Activated naive CD8-positive, alpha-beta T cell treated with anti-CD3 and anti-CD28 coated beads for 36 hours (primary cell): ENCODE data around the gene PIRT. TPM values are rescaled to one million over a fixed set of nuclear protein-coding genes. Genes with fewer than 3 reads are reported as not detected.

Source experiments
- DNase-seq: peaks from one replicate; pipeline ENCODE4 v3.0.0; 2021
- H3K27ac Mint-ChIP-seq: one replicate; pipeline ENCODE4 v1.8.0; 2022; ENCODE audit warnings: mild to moderate bottlenecking, moderate library complexity, mixed read lengths
- H3K27me3 Mint-ChIP-seq: one replicate; pipeline ENCODE4 v1.8.0; 2022; ENCODE audit warnings: mild to moderate bottlenecking, mixed read lengths
- H3K36me3 Mint-ChIP-seq: one replicate; pipeline ENCODE4 v1.8.0; 2021; ENCODE audit warnings: mild to moderate bottlenecking, mixed read lengths
- H3K4me1 Mint-ChIP-seq: one replicate; pipeline ENCODE4 v1.8.0; 2021; ENCODE audit warnings: mixed read lengths
- H3K4me3 Mint-ChIP-seq: one replicate; pipeline ENCODE4 v1.8.0; 2022; ENCODE audit warnings: mild to moderate bottlenecking, moderate library complexity, mixed read lengths
- H3K9me3 Mint-ChIP-seq: one replicate; pipeline ENCODE4 v1.8.0; 2022; ENCODE audit warnings: mixed read lengths
- total RNA-seq, 2 experiments: library from RNA; stranded (reverse); gene quantifications; one replicate each; pipeline ENCODE4 v1.2.3, GENCODE V29; 2021

The PIRT gene
- total RNA-seq, 2 experiments from 2014 or later = not detected

DNA sequence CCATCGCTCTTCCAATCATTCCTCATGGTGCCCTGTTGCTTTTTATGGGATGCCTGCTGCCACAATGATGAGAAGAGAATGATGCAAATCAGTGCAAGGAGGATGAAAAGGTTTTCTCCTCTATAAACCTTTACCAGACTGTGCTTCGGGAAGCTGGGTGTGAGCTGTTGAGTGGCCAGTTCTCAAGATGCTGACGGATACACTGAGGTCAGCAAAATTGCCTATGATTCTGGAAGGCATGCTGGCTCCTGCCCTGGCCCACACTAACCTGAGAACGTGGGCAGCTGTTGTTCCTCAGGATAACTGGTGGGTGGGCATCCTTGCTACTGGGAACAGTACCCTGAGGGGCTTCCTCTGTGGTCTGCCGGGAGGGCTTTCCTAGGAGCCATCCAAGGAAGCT is 795 bp upstream of the PIRT start:
- Mint-ChIP-seq H3K27me3 (no peaks in the 10 kb centered on the region), H3K4me1 (no peaks in the 10 kb centered on the region), H3K4me3 (no peak overlapping the region), H3K36me3 (no peaks in the 10 kb centered on the region), H3K27ac (no peak overlapping the region), H3K9me3 (no peaks in the 10 kb centered on the region)
- no peak for DNase-seq

DNA sequence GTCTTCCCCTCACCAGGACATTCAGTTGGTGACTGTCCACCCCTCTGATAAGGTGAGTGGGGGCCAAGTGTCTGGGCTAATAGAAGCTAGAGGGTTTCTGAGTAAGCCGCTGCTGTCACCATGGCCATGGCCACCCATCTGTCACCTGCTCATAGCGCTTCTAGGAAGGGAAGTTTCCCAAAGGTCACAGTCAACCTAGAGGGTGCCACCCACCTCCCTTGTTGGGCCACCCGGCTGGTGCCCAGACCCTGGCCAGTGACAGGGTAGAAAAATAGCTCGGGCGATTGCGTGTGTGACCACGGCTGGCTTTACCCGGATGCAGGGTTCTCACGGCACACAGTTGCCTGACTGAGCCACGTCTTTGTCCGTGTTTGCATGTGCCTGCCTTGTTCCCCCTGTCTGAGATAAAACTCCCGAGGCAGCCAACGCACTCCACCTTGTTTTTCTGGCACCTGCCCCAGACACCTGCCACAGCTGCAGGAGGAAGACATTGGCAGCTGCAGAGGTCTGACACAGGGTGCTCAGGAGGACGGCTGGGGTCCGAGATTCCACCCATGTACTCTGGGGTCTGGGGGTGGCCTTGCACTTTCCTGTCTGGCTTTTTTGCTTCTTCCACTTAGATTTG is 809 bp downstream of the PIRT start:
- no peaks in the 10 kb centered on the region for H3K9me3 Mint-ChIP-seq
- no peak overlapping the region for H3K27ac Mint-ChIP-seq
- DNase-seq = no peak
- no peaks in the 10 kb centered on the region for H3K27me3 Mint-ChIP-seq
- no peak overlapping the region for H3K4me3 Mint-ChIP-seq
- H3K36me3 Mint-ChIP-seq = no peaks in the 10 kb centered on the region
- no peaks in the 10 kb centered on the region for H3K4me1 Mint-ChIP-seq

GRCh38 chr17:10836145-10836544 is 1.7 kb downstream of the PIRT start:
- no peak for DNase-seq
- no peaks in the 10 kb centered on the region for H3K4me1 Mint-ChIP-seq
- no peaks in the 10 kb centered on the region for H3K36me3 Mint-ChIP-seq

DNA sequence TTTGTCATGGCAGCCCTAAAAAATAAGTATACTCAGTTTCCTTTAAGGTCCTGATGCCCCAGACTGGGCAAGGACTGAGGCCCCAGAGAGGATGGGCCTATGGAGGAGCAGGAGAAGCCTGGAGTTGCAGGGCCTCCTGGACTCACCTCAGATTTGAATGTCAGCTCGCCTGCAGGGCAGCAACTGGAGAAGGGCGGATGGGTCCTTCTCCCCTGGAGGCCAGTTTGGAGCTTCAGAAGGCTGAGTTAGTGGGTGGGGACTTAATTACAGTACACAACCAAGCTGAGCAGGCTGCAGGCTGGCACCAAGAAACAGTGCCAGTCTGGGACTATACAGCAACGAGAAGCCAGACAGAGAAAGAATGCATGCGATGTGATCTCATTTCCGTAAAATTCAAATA is 6.2 kb downstream of the PIRT start:
- DNase-seq = no peak
- H3K4me1 Mint-ChIP-seq = no peaks in the 10 kb centered on the region
- no peaks in the 10 kb centered on the region for H3K36me3 Mint-ChIP-seq
- H3K9me3 Mint-ChIP-seq = no peaks in the 10 kb centered on the region
- no peak overlapping the region for H3K4me3 Mint-ChIP-seq
- no peaks in the 10 kb centered on the region for H3K27me3 Mint-ChIP-seq
- H3K27ac Mint-ChIP-seq = no peak overlapping the region

More at GRCh38 chr17:10836145-10836544, 1.7 kb downstream of the PIRT start:
- H3K9me3 Mint-ChIP-seq = no peaks in the 10 kb centered on the region
- no peaks in the 10 kb centered on the region for H3K27me3 Mint-ChIP-seq
- no peak overlapping the region for H3K27ac Mint-ChIP-seq
- H3K4me3 Mint-ChIP-seq = no peak overlapping the region

DNA sequence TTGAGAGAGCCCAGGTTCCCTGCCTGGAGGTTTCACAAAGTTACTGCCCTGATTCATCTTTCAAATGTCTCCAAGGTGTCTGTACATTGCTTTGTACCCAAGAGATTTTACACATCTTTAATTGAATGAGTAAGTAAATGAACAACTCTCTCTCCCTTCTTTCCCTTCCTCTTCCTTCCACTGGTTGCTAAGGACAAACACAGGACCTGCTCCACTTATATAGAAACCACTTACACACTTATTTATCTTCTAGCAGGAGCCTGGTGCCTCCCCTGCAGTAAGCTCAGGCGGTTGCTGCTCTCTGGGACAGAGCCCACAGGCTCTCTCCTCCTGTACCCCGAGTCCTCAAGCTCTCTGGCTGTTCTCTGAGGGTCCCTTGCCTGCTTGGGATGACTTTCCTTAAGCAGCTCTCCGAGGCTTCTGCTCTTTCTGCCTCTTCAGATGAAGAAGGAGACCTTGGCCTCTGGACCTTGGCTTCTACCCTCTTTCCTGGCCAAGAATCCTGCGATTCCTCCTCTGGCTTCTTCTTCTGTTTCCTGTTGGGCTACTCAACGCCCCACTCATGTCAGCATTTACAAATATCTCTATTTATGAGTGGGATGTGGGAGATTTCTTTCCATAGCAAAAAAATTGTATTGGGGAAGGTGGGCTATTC is 9.9 kb downstream of the PIRT start:
- Mint-ChIP-seq H3K27me3 (no peaks in the 10 kb centered on the region), H3K9me3 (no peaks in the 10 kb centered on the region), H3K4me1 (no peaks in the 10 kb centered on the region), H3K27ac (no peak overlapping the region), H3K36me3 (no peaks in the 10 kb centered on the region), H3K4me3 (no peak overlapping the region)
- DNase-seq = no peak

DNA sequence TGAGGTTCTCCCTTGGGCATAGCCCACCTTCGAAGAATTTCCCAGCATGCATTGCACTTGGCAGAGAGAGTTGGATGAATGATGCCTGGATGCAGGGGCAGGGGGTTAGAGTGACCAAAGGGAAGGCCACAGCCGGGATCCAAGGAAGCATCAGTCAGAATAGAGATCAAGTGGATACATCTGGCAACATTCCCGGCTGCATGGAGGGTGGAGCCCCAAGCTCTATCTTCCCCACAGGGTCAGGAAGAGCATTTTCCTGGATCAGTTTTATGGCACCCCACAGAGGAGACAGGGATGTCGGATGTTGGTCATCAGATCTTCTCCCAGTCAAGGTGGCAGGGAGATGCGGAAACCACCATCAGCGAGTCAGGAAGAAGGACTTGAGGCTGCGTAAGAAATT is 13.0 kb downstream of the PIRT start:
- DNase-seq = no peak
- no peaks in the 10 kb centered on the region for H3K27me3 Mint-ChIP-seq
- peaks cover 2% of the 10 kb centered on the region for H3K4me1 Mint-ChIP-seq
- H3K4me3 Mint-ChIP-seq = no peak overlapping the region
- H3K9me3 Mint-ChIP-seq = no peaks in the 10 kb centered on the region
- H3K27ac Mint-ChIP-seq = no peak overlapping the region
- H3K36me3 Mint-ChIP-seq = no peaks in the 10 kb centered on the region

- Mint-ChIP-seq H3K9me3 (no peaks in the 10 kb centered on the region), H3K4me1 (peaks cover 2% of the 10 kb centered on the region), H3K4me3 (no peak overlapping the region), H3K27me3 (no peaks in the 10 kb centered on the region), H3K27ac (no peak overlapping the region), H3K36me3 (no peaks in the 10 kb centered on the region)
- DNase-seq = no peak
Measured at GRCh38 chr17:10821770-10822169, 16.1 kb downstream of the PIRT start.

GRCh38 chr17:10821054-10821453 is 16.8 kb downstream of the PIRT start:
- no peak overlapping the region for H3K4me3 Mint-ChIP-seq
- H3K9me3 Mint-ChIP-seq = no peaks in the 10 kb centered on the region
- H3K27ac Mint-ChIP-seq = no peak overlapping the region
- no peaks in the 10 kb centered on the region for H3K36me3 Mint-ChIP-seq
- DNase-seq = no peak
- peaks cover 2% of the 10 kb centered on the region for H3K4me1 Mint-ChIP-seq
- H3K27me3 Mint-ChIP-seq = no peaks in the 10 kb centered on the region

DNA sequence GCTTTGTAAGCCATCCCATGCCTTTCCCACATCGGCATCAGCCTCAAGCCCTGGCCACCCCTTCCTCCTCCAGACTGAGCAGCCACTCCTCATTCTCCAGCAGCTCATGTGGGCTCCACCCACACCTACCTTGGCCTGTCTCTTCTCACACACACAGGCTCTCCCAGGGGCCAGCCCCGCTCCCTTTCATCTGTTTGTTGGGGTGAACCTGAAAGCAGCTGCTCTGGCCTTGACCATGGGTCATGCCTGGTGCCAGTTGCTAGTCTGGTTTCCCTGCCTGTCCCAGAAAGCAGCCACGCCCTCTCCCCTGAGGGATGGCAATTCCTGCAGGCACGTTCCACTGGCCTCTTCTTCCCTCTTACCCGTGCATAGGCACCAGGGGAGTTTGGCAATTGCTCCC is 22.6 kb downstream of the PIRT start:
- Mint-ChIP-seq H3K36me3 (no peaks in the 10 kb centered on the region), H3K4me3 (no peak overlapping the region), H3K27me3 (no peaks in the 10 kb centered on the region), H3K4me1 (no peaks in the 10 kb centered on the region), H3K9me3 (no peaks in the 10 kb centered on the region), H3K27ac (no peak overlapping the region)
- DNase-seq = no peak

- H3K4me3 Mint-ChIP-seq = no peak overlapping the region
- H3K27me3 Mint-ChIP-seq = no peaks in the 10 kb centered on the region
- H3K9me3 Mint-ChIP-seq = no peaks in the 10 kb centered on the region
- H3K36me3 Mint-ChIP-seq = no peaks in the 10 kb centered on the region
- no peak overlapping the region for H3K27ac Mint-ChIP-seq
- DNase-seq = no peak
- H3K4me1 Mint-ChIP-seq = no peaks in the 10 kb centered on the region
Measured at GRCh38 chr17:10814075-10814474, 23.8 kb downstream of the PIRT start.

- H3K9me3 Mint-ChIP-seq = no peaks in the 10 kb centered on the region
- no peak overlapping the region for H3K4me3 Mint-ChIP-seq
- no peaks in the 10 kb centered on the region for H3K36me3 Mint-ChIP-seq
- H3K4me1 Mint-ChIP-seq = no peaks in the 10 kb centered on the region
- no peaks in the 10 kb centered on the region for H3K27me3 Mint-ChIP-seq
- H3K27ac Mint-ChIP-seq = no peak overlapping the region
- no peak for DNase-seq
Measured at GRCh38 chr17:10812674-10813073, 25.2 kb downstream of the PIRT start.

DNA sequence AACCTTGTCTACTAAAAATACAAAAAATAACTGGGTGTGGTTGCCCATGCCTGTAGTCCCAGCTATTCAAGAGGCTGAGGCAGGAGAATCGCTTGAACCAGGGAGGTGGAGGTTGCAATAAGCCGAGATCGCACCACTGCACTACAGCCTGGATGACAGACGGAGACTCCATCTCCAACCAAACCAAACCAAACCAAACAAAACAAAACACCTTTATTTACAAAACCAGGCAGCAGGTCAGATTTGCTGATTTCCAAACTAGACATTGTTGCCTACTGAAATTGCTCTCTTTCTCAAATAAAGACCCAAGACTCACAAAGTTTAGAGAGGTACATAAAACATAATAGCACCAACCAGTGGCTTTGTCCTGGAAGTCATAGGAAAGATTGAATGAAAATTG is 28.3 kb downstream of the PIRT start:
- no peaks in the 10 kb centered on the region for H3K27me3 Mint-ChIP-seq

GRCh38 chr17:10807704-10808128 is 30.2 kb downstream of the PIRT start:
- H3K36me3 Mint-ChIP-seq = no peaks in the 10 kb centered on the region
- no peaks in the 10 kb centered on the region for H3K4me1 Mint-ChIP-seq
- H3K4me3 Mint-ChIP-seq = no peak overlapping the region
- no peaks in the 10 kb centered on the region for H3K9me3 Mint-ChIP-seq
- H3K27ac Mint-ChIP-seq = no peak overlapping the region
- no peak for DNase-seq
- no peaks in the 10 kb centered on the region for H3K27me3 Mint-ChIP-seq

More for the DNA sequence above, 28.3 kb downstream of the PIRT start:
- no peak for DNase-seq
- no peak overlapping the region for H3K27ac Mint-ChIP-seq
- H3K36me3 Mint-ChIP-seq = no peaks in the 10 kb centered on the region
- no peaks in the 10 kb centered on the region for H3K9me3 Mint-ChIP-seq
- H3K4me1 Mint-ChIP-seq = no peaks in the 10 kb centered on the region
- H3K4me3 Mint-ChIP-seq = no peak overlapping the region

GRCh38 chr17:10806545-10807262 is 31.2 kb downstream of the PIRT start:
- H3K4me3 Mint-ChIP-seq = no peak overlapping the region
- no peaks in the 10 kb centered on the region for H3K4me1 Mint-ChIP-seq
- H3K36me3 Mint-ChIP-seq = no peaks in the 10 kb centered on the region
- no peak for DNase-seq
- H3K9me3 Mint-ChIP-seq = no peaks in the 10 kb centered on the region
- H3K27me3 Mint-ChIP-seq = no peaks in the 10 kb centered on the region
- H3K27ac Mint-ChIP-seq = no peak overlapping the region

GRCh38 chr17:10805911-10806310 is 32.0 kb downstream of the PIRT start:
- H3K36me3 Mint-ChIP-seq = no peaks in the 10 kb centered on the region
- no peaks in the 10 kb centered on the region for H3K4me1 Mint-ChIP-seq

GRCh38 chr17:10804546-10804945 is 33.3 kb downstream of the PIRT start:
- Mint-ChIP-seq H3K4me1 (no peaks in the 10 kb centered on the region), H3K36me3 (no peaks in the 10 kb centered on the region), H3K27ac (no peak overlapping the region), H3K27me3 (no peaks in the 10 kb centered on the region), H3K9me3 (no peaks in the 10 kb centered on the region), H3K4me3 (no peak overlapping the region)
- DNase-seq = no peak

More at GRCh38 chr17:10805911-10806310, 32.0 kb downstream of the PIRT start:
- no peak overlapping the region for H3K4me3 Mint-ChIP-seq
- no peaks in the 10 kb centered on the region for H3K27me3 Mint-ChIP-seq
- no peak overlapping the region for H3K27ac Mint-ChIP-seq
- no peak for DNase-seq
- H3K9me3 Mint-ChIP-seq = no peaks in the 10 kb centered on the region
